ENCODE results near the gene ZBTB44.

The ZBTB44 gene

DNA sequence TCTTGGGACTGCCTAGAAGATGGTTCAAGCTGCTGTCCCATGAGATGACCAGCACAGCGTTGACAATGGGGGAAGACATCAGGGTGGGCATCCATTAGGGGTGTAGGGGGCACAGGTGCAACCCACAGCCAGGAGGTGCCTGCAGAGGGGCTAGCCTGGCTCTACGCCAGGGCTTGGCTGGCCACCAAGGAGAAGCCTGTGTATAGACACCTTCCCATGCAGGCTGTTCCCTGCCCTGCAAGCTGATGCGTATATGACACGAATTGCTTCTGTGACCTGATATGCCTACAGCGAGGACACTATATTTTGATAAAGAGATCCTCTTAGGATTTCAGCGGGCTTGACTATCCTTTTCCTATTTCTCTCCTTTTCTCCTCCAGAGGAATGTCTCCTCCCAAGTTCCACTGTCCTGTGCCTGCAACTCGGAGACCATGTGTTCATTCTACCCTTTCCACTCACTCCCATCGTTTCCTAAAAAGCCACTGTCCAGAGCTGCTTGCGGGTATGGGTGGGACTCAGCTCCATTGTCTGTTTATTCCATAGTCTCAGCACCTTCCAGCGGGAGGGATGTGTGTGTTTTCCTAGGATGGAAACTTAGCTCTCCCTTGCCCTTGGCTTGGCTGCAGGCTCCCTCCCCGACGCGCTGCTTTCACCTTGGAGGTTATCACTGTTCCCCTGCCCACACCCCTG, 99.0 kb downstream of the ZBTB44 start:
- DNase-seq (ENCODE audit: low spot score), result no peak

DNA sequence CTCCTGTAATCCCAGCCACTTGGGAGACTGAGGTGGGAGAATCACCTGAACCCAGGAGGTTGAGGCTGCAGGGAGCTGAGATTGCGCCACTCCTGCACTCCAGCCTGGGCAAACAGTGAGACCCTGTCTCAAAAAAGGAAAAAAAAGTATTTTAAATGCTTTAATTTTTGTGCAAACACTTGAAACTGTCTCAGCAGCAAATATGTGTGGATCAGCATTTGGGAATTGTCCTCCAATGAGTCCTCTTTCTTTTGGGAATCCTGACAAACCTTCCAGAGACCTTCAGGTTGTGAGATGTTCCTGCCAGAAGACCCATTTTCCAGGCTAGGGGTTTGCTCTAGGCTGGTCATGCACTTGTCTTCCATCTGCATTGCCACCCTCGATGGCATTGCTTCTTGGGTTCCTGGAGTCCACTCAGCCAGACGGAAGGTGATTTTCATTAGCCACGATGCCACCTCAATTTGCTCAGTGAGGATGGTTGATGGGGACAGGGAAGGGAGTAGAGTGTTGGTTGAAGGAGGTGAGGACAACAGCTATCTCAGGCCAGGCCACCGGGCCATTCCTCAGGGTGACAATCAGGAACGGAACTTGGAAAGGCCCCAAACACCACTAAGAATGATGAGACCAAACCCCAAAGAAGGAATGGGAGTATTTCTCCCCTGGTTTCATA, 99.7 kb downstream of the ZBTB44 start:
- no peak for DNase-seq (ENCODE audit: low spot score)

DNA sequence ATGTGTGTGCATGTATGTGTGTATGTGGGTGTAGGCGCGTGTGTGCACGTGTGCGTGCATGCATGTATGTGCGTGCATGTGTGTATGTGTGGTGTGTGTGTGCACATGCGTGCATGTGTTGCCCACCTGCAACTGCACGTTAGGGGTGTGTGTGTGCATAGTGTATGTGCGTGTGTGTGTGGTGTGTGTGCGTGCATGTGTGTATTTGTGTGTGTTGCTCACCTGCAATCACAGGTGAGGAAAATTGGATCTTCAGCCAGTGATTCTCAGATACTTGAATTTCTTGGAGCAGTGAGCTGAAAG, 100.8 kb downstream of the ZBTB44 start:
- no peak for DNase-seq (ENCODE audit: low spot score)

DNA sequence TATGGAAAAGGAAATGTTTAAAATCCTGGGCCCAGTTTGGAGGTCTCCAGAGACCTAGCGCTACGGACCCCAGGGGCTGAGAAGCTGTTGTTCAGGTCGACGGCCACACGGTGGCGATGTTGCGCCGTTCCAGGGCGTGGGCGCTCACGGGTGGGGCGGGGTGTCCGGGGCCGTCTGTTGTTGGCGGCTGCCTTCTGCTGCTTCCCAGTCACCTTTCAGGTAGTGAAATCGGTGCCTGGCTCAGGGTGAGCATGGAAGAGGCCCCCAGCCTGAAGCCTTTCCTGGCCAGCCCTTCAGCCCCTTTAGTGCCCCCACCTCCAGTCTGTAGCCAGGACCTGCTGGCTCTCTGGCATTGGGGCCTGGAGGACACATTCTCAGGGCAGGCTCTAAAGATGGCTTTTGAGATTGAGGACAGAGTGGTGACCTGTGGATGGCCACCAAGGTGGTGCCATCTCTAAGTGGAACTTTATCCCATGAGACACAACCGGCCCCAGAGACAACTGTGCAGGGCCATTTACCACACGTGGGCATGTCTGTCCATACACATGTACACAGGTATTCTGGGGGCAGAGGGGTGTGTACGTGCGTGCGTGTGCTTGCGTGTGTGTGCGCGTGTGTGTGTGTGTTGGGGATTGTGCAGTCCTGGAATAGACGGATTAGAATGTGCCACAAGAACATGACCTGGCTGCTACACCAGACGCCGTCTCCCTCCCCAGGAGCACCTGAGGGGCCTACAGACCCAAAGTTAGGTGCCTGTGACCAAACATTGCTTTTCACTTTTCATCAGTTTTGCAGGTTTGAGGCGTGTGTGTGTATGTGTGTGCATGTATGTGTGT, 101.4 kb downstream of the ZBTB44 start:
- peak; percentile 40 for DNase-seq (ENCODE audit: low spot score)

DNA sequence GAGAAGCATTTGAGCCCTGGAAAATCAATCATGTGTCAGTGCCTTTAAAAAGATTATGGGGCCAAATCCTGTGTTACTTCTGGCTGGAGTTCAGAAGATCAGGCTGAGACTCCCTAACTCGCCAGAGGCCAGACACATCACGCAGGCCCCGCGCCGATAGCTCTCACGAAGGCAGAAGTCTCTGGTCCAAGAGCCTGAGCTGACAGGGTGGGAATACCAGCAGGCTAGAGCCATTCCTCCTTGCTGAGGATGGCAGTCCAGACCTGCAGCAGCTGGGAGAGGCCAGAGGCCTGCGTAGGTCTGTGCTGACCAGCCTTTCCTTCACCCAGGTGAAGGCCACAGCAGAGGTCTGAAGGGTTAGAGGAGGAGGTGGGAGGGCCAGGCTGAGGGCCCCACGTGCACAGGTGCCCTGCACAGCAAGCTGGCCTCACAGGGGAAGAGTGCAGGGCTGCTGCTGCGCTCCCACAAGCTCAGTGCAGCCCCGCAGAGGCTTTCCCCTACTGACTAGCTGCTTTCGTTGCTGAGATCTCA, 102.2 kb downstream of the ZBTB44 start:
- DNase-seq (ENCODE audit: low spot score), result no peak

DNA sequence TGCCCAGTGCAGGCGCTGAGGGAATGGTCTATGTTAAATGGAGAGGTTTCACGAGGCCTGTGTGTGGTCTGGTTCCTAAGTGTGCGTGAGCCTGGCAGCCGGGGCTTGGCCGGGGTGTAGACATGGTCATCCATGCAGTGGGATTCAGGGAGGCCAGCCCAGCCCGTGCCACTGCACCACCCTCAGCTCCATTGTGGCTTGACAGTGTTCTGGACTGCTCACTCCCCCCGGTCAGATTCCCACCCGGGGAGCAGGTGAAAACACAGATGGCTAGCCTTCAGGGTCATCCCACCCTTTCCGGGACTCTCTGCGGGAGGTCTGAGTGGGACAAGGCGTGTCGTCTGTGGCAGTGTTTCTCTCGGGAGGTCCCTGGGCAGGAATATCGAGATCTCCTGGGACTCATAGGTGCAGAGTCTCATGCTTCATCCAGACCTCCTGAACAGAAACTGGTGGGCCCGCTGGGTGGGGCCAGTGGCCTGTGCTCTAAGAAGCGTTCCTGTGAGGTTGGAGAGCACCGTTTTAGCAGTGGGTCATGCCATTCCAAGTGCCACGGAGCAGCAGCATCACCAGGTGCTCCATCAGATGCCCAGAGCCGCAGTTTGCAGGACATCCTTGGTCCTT, 102.8 kb downstream of the ZBTB44 start:
- no peak for DNase-seq (ENCODE audit: low spot score)

DNA sequence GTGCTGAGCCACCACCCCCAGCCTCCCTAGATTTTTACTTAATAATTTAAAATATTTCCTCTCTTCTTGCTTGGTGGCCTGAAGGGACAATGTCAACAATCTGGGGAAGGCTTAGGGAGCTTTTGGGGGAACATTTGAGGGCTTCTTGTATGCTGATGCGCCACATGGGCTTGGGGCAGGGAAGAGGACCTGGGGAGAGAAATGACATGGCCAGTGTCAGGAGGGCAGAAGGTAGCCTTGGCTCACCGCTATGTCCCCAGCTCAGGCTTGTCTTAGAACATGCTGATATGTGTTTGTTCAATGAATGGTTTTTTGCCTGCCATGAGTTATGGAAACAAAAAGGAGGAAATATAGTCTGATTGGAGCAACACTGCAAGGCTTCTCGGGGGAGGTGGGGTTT, 103.6 kb downstream of the ZBTB44 start:
- DNase-seq (ENCODE audit: low spot score), result no peak

DNA sequence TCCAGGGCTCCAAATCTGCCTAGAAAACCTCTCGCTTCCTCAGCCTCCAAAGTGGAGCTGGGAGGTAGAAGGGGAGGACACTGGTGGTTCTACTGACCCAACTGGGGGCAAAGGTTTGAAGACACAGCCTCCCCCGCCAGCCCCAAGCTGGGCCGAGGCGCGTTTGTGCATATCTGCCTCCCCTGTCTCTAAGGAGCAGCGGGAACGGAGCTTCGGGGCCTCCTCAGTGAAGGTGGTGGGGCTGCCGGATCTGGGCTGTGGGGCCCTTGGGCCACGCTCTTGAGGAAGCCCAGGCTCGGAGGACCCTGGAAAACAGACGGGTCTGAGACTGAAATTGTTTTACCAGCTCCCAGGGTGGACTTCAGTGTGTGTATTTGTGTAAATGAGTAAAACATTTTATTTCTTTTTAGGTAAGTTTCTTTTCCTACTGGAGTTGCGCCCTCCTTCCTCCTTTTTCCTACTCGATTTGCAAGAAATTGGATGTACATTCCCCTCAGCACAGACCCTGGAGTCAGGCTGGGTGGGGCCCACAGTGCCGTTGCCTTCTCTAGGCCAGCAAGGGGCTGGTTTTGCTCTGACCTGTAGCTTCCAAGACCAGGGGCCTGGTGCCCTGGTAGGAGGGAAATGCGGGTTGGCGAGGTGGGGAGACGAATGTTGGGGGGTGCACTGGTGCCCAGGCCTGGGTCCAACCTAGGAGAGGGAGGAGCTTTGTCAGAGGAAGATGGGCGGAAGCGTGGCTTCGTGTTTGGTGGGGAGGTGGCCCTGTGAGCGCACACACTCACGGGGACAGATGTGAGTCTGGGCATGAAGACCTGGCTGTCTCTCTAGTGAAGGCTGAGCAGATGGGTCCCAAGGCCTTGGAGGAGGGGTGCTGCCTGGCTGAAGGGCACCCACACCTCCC, 104.5 kb downstream of the ZBTB44 start:
- DNase-seq (ENCODE audit: low spot score), result no peak

DNA sequence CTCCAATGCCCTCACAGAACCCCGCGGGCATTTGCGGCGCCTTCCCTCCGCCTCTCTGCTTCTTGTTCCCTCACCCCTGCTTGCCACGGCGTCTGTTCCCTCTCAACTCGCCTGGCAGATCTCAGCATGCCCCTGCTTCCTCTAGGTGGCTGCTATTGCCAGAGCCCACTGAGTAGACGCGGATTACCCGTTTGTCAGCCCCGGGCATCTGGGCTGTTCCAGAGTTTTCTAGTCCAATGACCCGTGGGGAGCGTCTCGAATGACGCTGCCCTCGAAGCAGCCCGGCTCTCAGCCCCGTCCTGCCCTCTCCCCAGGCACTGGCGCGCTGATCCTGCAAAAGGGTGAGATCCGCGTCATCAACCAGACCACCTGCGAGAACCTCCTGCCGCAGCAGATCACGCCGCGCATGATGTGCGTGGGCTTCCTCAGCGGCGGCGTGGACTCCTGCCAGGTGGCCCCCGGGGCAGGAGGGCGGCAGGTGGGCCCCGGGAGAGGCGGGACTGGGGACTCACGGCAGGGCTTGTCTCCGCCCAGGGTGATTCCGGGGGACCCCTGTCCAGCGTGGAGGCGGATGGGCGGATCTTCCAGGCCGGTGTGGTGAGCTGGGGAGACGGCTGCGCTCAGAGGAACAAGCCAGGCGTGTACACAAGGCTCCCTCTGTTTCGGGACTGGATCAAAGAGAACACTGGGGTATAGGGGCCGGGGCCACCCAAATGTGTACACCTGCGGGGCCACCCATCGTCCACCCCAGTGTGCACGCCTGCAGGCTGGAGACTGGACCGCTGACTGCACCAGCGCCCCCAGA, 105.4 kb downstream of the ZBTB44 start:
- no peak for DNase-seq (ENCODE audit: low spot score)

DNA sequence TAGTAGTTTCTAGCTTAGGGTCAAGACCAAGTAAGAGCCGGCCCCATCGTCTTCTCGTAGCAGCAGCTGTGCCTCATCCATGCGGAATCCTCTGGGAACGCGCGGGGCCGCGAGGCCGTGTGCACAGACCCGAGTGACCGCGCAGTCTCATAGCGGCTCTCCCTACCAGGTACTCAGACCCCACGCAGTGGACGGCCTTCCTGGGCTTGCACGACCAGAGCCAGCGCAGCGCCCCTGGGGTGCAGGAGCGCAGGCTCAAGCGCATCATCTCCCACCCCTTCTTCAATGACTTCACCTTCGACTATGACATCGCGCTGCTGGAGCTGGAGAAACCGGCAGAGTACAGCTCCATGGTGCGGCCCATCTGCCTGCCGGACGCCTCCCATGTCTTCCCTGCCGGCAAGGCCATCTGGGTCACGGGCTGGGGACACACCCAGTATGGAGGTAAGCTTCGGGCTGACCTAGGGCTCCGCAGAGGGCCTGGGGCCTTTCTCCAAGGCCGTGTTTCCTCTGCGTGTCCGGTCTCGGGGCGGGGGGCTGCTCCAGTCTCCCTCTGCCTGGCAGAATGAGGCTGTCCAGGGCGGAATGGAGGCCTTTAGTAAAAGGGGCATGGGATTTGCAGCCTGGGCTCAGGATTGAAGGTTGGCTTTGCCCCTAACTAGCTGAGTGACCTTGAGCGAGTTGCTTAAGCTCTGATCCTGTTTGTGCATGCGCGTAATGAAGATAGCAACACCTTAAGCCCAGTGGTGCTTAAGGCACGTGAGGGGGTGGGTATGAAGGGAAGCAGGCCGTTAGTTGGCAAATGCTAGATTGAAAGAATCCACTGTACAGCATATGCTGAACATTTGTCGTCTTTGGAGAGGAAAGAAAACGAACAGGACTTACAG, 106.2 kb downstream of the ZBTB44 start:
- DNase-seq (ENCODE audit: low spot score), result no peak

DNA sequence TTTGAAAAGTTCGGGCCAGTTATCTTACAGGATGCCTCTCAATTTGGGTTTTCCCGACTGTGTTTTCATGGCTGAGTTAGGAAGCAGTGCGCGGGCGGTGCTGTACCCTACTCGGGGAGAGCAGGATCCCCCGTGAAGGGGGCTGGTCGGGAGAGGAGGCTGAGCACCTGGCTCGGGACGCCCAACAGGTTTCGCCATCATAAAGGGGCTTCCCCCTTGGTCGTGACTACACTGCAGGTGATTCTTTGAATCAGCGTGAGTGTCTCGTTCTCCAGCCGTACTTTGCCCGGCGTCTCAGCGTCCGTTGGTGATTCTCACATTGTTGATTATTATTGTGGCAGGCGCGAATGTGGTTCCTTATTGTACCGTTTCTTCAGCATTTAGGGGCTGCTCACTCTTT, 108.6 kb downstream of the ZBTB44 start:
- no peak for DNase-seq (ENCODE audit: low spot score)

DNA sequence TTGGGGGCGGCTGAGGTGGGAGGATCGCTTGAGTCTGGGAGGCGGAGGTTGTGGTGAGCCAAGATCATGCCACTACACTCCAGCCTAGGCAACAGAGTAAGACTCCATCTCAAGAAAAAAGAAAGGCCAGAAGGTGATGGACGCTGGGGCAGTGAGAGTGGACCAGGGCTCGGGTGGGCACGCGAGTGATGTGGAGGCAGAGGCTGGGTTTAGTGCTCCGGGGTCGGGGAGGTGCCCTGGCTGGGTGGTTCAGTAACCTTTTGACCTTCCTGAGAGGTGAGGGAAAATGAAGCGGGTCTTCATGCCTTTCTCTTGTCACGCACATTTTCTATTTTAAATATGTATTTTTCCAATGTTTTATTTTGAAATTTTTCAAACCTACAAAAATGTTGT, 110.0 kb downstream of the ZBTB44 start:
- DNase-seq (ENCODE audit: low spot score), result no peak

DNA sequence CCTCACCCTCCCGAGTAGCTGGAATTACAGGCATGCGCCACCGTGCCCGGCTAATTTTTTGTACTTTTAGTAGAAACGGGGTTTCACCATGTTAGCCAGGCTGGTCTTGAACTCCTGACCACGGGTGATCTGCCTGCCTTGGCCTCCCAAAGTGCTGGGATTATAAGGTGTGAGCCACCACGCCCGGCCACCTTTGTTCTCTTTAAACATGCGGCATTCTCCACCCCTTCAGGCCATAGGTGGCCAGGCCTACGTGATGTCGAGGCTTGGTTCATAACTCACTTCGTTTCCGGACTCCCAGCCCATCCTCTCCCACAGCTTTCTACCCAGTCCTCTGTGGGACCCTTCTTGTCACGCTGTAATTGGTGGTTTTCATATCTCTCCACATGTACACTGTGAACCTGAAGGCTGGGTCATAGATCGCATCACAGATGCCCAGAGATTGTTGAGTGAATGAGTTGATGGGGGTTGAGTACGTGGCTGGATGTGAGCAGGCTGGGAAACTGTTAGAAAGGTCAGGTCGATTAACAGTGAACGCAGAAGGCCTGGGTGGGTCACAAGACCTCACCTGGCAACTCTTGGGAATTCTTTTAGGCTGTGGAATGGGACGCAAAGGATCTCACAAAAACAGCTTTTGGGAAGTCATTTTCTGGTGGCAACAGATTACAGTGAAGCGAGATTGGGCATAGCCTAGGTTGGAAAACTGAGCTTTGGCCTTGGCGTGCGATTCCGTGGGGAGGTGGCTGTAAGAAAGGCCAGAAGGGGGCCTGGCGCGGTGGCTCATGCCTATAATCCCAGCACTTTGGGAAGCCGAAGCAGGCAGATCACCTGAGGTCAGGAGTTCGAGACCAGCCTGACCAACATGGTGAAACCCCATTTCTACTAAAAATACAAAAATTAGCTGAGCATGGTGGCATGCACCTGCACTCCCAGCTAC, 110.7 kb downstream of the ZBTB44 start:
- no peak for DNase-seq (ENCODE audit: low spot score)

DNA sequence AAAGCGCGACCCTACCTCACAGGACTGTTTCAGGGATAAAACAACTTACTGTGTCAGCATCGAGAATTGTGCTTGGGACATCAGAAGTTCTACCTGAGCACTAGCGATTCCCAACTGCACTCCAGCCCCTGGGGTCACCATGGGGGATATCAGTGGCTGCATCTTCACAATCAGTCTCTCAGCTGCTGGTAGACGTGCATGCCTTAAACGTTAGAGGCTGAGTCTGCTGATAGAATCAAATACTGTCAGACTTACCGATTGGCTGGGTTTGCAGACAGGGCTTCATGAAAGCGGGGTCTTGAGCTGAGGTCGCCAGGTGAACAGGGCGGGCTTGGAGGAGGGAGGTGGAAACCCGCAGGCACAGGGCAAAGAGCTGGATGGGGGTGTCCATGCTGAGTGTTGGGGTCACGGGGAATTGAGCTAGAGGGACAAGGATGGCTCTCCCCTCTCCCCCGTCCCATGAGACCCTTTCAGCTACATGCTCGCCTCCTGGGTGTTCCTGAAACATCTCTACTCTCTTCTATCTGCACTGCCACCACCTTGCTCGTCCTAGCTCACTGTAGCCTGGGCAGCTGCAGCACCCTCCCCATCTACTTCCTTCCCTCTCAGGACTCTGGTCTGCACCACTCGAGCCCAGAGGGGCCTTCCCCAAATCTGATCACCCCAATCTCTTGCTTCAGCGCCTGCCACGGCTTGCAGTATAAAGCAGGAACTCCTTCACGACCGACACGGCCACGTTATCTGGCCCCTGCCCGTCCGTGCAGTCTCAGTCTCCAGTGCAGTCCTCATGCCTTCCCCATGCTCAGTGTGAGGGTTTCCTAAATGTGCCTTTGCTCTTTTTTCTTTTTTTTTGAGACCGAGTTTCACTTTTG, 111.7 kb downstream of the ZBTB44 start:
- DNase-seq (ENCODE audit: low spot score), result no peak

DNA sequence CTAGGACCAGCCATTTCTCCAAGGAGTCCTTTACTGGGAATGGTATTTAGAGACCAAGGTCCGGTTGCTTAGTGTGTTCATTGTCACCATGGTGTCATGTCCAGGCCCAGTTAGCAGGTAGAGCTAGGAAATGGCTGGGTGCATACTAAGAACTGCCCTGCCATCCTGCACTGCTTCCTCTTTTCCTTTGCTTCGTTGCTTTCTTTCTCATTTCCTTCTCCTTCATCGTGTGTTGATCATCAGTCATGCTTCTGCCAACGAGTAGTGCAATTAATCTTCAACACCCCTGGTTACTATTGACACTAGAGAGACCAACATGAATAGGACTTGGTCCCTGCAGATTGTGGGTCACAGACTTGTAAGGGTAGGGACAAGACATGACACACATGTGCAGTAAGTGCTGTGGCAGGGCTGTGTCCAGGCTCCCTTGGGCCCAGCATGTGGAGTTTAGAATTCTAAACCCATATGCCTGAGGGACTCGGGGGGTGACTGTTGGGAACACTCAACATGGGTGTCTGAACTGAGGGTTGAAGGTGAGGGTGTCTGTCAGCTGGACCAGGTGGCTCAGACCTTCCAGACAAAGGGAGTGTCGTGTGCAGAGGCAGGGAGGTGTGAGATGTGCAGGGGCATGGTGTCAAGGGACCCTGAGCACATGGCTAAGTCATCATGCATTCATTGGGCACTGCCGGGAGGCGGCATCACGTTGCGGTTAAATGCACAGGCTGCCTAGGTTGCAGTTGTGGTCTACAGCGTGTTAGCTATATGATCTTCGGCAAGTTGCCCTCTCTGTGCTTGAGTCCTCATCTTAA, 112.5 kb downstream of the ZBTB44 start:
- no peak for DNase-seq (ENCODE audit: low spot score)

DNA sequence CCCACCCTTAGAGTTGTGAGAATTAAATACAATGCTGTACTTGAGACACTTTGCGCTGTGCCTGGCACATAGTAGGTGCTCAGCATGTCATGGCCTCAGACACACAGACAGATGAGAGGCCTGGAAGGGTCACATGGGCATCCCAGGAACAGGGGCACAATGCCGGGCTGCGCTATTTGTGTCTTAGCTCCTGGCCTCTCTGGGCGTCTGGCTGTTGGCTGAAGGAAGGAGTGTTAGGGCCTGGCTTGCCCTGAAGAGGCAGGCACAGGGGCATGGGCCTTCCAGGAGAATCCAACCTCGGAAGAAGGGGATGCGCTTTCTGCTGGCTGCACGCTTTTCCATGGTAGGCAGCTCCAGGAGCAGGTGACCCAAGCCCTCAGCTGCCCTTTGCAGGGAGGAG, 113.7 kb downstream of the ZBTB44 start:
- DNase-seq (ENCODE audit: low spot score), result no peak

DNA sequence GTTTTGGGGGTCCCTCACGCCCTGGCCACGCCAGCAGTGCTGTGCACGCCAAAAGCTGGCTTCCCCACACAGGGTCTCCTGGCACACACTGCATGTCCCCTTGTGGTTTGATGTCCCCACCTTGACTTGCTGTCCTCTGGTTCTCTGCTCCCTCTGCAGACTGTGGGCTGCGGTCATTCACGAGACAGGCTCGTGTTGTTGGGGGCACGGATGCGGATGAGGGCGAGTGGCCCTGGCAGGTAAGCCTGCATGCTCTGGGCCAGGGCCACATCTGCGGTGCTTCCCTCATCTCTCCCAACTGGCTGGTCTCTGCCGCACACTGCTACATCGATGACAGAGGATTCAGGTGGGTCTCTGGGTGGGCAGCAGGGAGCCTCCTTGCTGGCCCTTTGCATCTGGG, 114.9 kb downstream of the ZBTB44 start:
- DNase-seq (ENCODE audit: low spot score), result no peak

Data from LoVo (cell line).